GM12878 (cell line): ENCODE data around the gene CBLB. TPM values are rescaled to one million over a fixed set of nuclear protein-coding genes. Genes with fewer than 3 reads are reported as not detected.

ENCODE experiments used
- ATAC-seq: fragments of 200-7000 bp; cut with Tn5 transposase; 3 replicates; pipeline ENCODE4 v1.9.1; 2020; ENCODE audit warnings: mild to moderate bottlenecking, moderate library complexity
- BruUV-seq: library from RNA; stranded (reverse); fragments of 400-500 nt; replicated peaks from 2 replicates; lab custom pipeline; 2021; lab: Mats Ljungman, UMichigan
- CTCF ChIA-PET: fragments of 300-600 bp; sonication (Branson Sonifier 250); formaldehyde crosslinking; extraction: SDS; loops from one replicate; lab custom pipeline; 2021; ENCODE audit warnings: inconsistent platforms; lab: Yijun Ruan, JAX
- POLR2A ChIA-PET: fragments of 350-600 bp; formaldehyde crosslinking; extraction: SDS; loops from one replicate; lab custom pipeline; 2021; ENCODE audit warnings: inconsistent platforms; lab: Charles Lee
- RAD21 ChIA-PET: fragments of 300-600 bp; sonication (Branson Sonifier 250); formaldehyde crosslinking; loops from one replicate; lab custom pipeline; 2023; ENCODE audit warnings: antibody characterized with exemption; ENCODE audit not compliant: unreplicated experiment; lab: Charles Lee
- SMC1A ChIA-PET: fragments of 300-600 bp; sonication (Branson Sonifier 250); formaldehyde crosslinking; loops from one replicate; lab custom pipeline; 2023; ENCODE audit not compliant: unreplicated experiment, uncharacterized antibody; lab: Charles Lee
- DNase-seq: peaks from one replicate; pipeline ENCODE4 v3.0.0-alpha.2; 2011; ENCODE audit warnings: low read depth, low spot score
- FAIRE-seq: peaks from 3 replicates; lab custom pipeline; 2011; peaks lifted over from hg19 to GRCh38; lab: Jason Lieb, UNC
- H2AFZ ChIP-seq: 2 replicates; pipeline ENCODE4 v1.6.0; 2011; ENCODE audit warnings: low read depth, low read length, control low read depth; ENCODE audit not compliant: control insufficient read depth
- H3K27ac ChIP-seq: 2 replicates; pipeline ENCODE4 v1.5.1; 2011; ENCODE audit warnings: control low read depth; ENCODE audit not compliant: control insufficient read depth, insufficient read depth
- H3K27me3 ChIP-seq, 2 experiments: replicated peaks in 1 of 2; 2 replicates each; pipeline versions ENCODE4 v1.6.0 to v1.6.1; 2011; ENCODE audit warnings: low read length in 1 of 2; ENCODE audit not compliant: control insufficient read depth in 2 of 2, insufficient read depth in 2 of 2
- H3K36me3 ChIP-seq, 2 experiments: 2 replicates each; pipeline ENCODE4 v1.5.1; 2011; ENCODE audit warnings: low read length in 1 of 2; ENCODE audit not compliant: control insufficient read depth in 2 of 2, insufficient read depth in 2 of 2
- H3K4me1 ChIP-seq: 2 replicates; pipeline ENCODE4 v1.6.1; 2011; ENCODE audit warnings: mild to moderate bottlenecking, low read length, moderate library complexity, mixed read lengths; ENCODE audit not compliant: control insufficient read depth, insufficient read depth
- H3K4me2 ChIP-seq: 2 replicates; pipeline ENCODE4 v1.6.0; 2011; ENCODE audit warnings: control low read depth; ENCODE audit not compliant: control insufficient read depth, insufficient read depth
- H3K4me3 ChIP-seq: fragments of 200-600 bp; sonication (generic); 2 replicates; pipeline ENCODE4 v1.5.1; 2016
- H3K79me2 ChIP-seq: 2 replicates; pipeline ENCODE4 v1.6.0; 2011; ENCODE audit warnings: low read length; ENCODE audit not compliant: control insufficient read depth, insufficient read depth
- H3K9ac ChIP-seq: 2 replicates; pipeline ENCODE4 v1.8.0; 2011; ENCODE audit warnings: low read length, control low read depth, mixed read lengths; ENCODE audit not compliant: control insufficient read depth, insufficient read depth
- H3K9me3 ChIP-seq: replicated peaks from 3 replicates; pipeline ENCODE4 v1.5.1; 2011; ENCODE audit warnings: mild to moderate bottlenecking, low read length; ENCODE audit not compliant: control insufficient read depth, insufficient read depth
- H4K20me1 ChIP-seq: 2 replicates; pipeline ENCODE4 v1.6.0; 2011; ENCODE audit not compliant: control insufficient read depth, insufficient read depth
- CEBPB ChIP-seq, 2 experiments: fragments of 150-350 bp in 1 of 2; IDR thresholded peaks; 2 replicates each; pipeline ENCODE4 v1.6.1; 2012 to 2014; ENCODE audit warnings: low read depth in 2 of 2, low read length in 2 of 2, borderline replicate concordance in 1 of 2, inconsistent platforms in 1 of 2
- FOXK2 ChIP-seq: fragments of 450-650 bp; IDR thresholded peaks from 2 replicates; pipeline ENCODE4 v1.6.1; 2017; ENCODE audit warnings: mild to moderate bottlenecking, moderate library complexity
- HDAC6 ChIP-seq: fragments of 200-600 bp; sonication (generic); IDR thresholded peaks from one replicate; pipeline ENCODE4 v1.8.0; 2017; ENCODE audit warnings: antibody characterized with exemption; ENCODE audit not compliant: unreplicated experiment
- NFIC ChIP-seq: IDR thresholded peaks from 2 replicates; pipeline ENCODE4 v1.6.1; 2012; ENCODE audit warnings: low read depth, mild to moderate bottlenecking, inconsistent platforms, low read length, moderate library complexity
- NR2C2 ChIP-seq: IDR thresholded peaks from 2 replicates; pipeline ENCODE4 v1.6.1; 2011; ENCODE audit warnings: borderline replicate concordance, low read depth; ENCODE audit not compliant: control insufficient read depth, insufficient read length
- SMARCA5 ChIP-seq: fragments of 450-650 bp; IDR thresholded peaks from 2 replicates; pipeline ENCODE4 v1.6.1; 2017; ENCODE audit warnings: mild to moderate bottlenecking
- SPI1 ChIP-seq: IDR thresholded peaks from 2 replicates; pipeline ENCODE4 v1.6.1; 2011; ENCODE audit warnings: low read depth, mild to moderate bottlenecking, low read length, moderate library complexity, borderline replicate concordance; ENCODE audit not compliant: insufficient read depth
- TCF3 ChIP-seq: IDR thresholded peaks from 2 replicates; pipeline ENCODE4 v1.6.1; 2012; ENCODE audit warnings: low read depth, mild to moderate bottlenecking, low read length, borderline replicate concordance; ENCODE audit not compliant: insufficient read depth
- TCF7 ChIP-seq: IDR thresholded peaks from 2 replicates; pipeline ENCODE4 v1.6.1; 2014; ENCODE audit warnings: antibody characterized with exemption, borderline replicate concordance
- YY1 ChIP-seq: IDR thresholded peaks from 2 replicates; pipeline ENCODE4 v1.6.1; 2011; ENCODE audit warnings: low read depth, mild to moderate bottlenecking, low read length
- ZNF207 ChIP-seq: fragments of 450-650 bp; IDR thresholded peaks from 2 replicates; pipeline ENCODE4 v1.6.1; 2014; ENCODE audit warnings: antibody characterized with exemption, mild to moderate bottlenecking, borderline replicate concordance
- ZNF384 ChIP-seq: IDR thresholded peaks from 2 replicates; pipeline ENCODE4 v1.6.1; 2012; ENCODE audit warnings: low read depth, mild to moderate bottlenecking, low read length, improper control_type of control experiment, borderline replicate concordance
- in situ Hi-C: fragments of 300-500 bp; cut with MboI; formaldehyde crosslinking; loops from 9 replicates; pipeline ENCODE4 v1.14.3; 2018; ENCODE audit warnings: mixed read lengths
- intact Hi-C: fragments of 100-400 bp; cut with micrococcal nuclease; formaldehyde crosslinking; loops from one replicate; pipeline ENCODE4 v1.14.2; 2022; ENCODE audit not compliant: unreplicated experiment
- polyA plus RNA-seq, 11 experiments: library from polyadenylated mRNA; depleted of rRNA in 4 of 11; unstranded in 6 of 11; stranded (reverse) in 5 of 11; fragments of >200 nt; fragmentation: Nextera tagmentation in 4 of 11; fragmentation: Illumina TruSeq in 1 of 11; extraction: Ambion mirVana in 4 of 11; extraction: Trizol in 1 of 11; gene quantifications; 1 replicate in 1 of 11; 2 replicates in 10 of 11; pipeline versions ENCODE4 v1.2.1 to v1.2.3, GENCODE V29; 2011 to 2016; ENCODE audit warnings: inconsistent platforms in 2 of 11, missing spikeins in 2 of 11, low read depth in 1 of 11
- total RNA-seq, 4 experiments: library from RNA; depleted of rRNA in 3 of 4; stranded (reverse); fragments of >200 nt in 3 of 4; fragmentation: Illumina TruSeq in 1 of 4; extraction: Trizol in 1 of 4; gene quantifications; 2 replicates each; pipeline versions ENCODE4 v1.2.1 to v1.2.3, GENCODE V29; 2013 to 2021
- TF ChIP-seq, protein P1 (sequence below): IDR thresholded peaks from 2 replicates; pipeline ENCODE4 v1.6.1; 2011; ENCODE audit warnings: mild to moderate bottlenecking, low read depth, low read length, moderate library complexity; ENCODE audit not compliant: insufficient replicate concordance
- TF ChIP-seq, protein P2 (sequence below): IDR thresholded peaks from 2 replicates; pipeline ENCODE4 v1.6.1; 2012; ENCODE audit warnings: low read depth, low read length, improper control_type of control experiment

Gene CBLB
- total and polyA plus RNA-seq, 10 of the 15 experiments (the other 5 are each of a cell fraction or from before 2014, with no cell fraction given) = 17.2 to 107 (median 41.9) TPM

DNA sequence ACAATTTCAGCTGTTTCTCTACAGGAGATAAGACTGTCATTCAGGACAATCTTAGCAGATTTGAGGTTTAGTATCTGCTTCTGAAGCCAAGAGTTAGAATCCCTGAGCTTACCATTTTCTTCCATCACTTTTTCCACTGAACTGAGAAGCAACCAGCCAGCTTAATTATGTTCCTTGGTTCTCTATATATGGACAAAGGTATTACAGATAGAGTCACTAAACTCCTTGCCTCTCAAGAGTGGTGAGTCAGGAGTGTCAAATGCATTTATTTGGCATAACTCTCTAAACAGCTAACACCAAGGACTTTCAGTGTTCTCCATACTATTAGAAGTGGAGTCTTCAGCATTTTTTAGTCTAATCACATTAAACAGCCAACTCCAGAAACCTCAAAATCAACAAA lies 262.8 kb downstream of the CBLB start:
- H3K27ac ChIP-seq = no peak overlapping the region
- CTCF ChIA-PET = no interaction called here
- intact Hi-C loops (no loop called here), in situ Hi-C loops (no loop called here)
- no peaks in the 10 kb centered on the region for H4K20me1 ChIP-seq
- no peaks in the 10 kb centered on the region for H3K79me2 ChIP-seq
- no peak for TF ChIP-seq HDAC6
- TF ChIP-seq ZNF207 = no peak
- no peak for TF ChIP-seq YY1
- TF ChIP-seq CEBPB (IDR thresholded peaks at IDR 0.05; ENCODE audit: borderline replicate concordance in 1 of 2, low read depth in 2 of 2, low read length in 2 of 2) = no peak
- TF ChIP-seq ZNF384 = no peak
- no peak for TF ChIP-seq NR2C2
- TF ChIP-seq SMARCA5 = no peak
- TF ChIP-seq TCF3 = no peak
- TF ChIP-seq, protein P1, sequence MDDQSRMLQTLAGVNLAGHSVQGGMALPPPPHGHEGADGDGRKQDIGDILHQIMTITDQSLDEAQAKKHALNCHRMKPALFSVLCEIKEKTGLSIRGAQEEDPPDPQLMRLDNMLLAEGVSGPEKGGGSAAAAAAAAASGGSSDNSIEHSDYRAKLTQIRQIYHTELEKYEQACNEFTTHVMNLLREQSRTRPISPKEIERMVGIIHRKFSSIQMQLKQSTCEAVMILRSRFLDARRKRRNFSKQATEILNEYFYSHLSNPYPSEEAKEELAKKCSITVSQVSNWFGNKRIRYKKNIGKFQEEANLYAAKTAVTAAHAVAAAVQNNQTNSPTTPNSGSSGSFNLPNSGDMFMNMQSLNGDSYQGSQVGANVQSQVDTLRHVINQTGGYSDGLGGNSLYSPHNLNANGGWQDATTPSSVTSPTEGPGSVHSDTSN = no peak
- TF ChIP-seq FOXK2 = no peak
- no peak for TF ChIP-seq SPI1
- TF ChIP-seq NFIC = no peak
- TF ChIP-seq, protein P2, sequence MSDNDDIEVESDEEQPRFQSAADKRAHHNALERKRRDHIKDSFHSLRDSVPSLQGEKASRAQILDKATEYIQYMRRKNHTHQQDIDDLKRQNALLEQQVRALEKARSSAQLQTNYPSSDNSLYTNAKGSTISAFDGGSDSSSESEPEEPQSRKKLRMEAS = no peak
- TF ChIP-seq TCF7 = no peak
- H3K4me2 ChIP-seq = no peak overlapping the region
- H3K9me3 ChIP-seq = no peaks in the 10 kb centered on the region; the same call in 2 of the 3 replicates
- ATAC-seq (no peak), DNase-seq (no peak), FAIRE-seq (no peak)
- RAD21 ChIA-PET = no interaction called here
- SMC1A ChIA-PET = interaction anchor here (1.4 kb wide), 1 partner anchor 27 kb away, joined by 4 read pairs; no protein-coding TSS in a partner anchor
- BruUV-seq = no TSS peak
- no peaks in the 10 kb centered on the region for H3K4me1 ChIP-seq
- H3K27me3 ChIP-seq = no peaks in the 10 kb centered on the region
- H3K9ac ChIP-seq = no peak overlapping the region
- POLR2A ChIA-PET = no interaction called here
- no peak overlapping the region for H2AFZ ChIP-seq
- H3K4me3 ChIP-seq = no peak overlapping the region
- H3K36me3 ChIP-seq = no peaks in the 10 kb centered on the region
